ENCODE data around the gene CALCOCO1. TPM values are rescaled to one million over a fixed set of nuclear protein-coding genes. Genes with fewer than 3 reads are reported as not detected.

Gene CALCOCO1
- total RNA-seq, 2 donors from 2014 or later: 182 to 232 TPM

DNA sequence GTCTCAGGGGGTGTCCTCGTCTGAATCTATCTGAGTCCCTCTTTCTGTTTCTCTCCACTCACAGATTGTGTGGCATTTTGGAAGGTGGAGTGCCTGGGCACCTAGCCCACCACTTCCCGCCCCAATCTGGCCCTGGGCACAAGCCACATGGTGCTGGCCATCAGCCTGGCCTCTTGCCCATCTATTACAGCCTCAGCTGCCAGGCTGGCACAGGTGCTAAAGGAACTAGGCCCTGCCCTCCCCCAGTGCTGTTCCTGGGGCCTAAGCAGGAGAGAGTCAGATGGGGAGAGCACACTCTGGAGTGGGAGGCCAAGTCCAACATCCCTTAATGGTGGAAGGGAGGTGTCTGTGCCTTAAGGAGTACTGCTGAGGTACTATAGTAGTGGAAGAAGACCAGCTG lies 8.3 kb upstream of the CALCOCO1 start:
- TF ChIP-seq, protein P1, sequence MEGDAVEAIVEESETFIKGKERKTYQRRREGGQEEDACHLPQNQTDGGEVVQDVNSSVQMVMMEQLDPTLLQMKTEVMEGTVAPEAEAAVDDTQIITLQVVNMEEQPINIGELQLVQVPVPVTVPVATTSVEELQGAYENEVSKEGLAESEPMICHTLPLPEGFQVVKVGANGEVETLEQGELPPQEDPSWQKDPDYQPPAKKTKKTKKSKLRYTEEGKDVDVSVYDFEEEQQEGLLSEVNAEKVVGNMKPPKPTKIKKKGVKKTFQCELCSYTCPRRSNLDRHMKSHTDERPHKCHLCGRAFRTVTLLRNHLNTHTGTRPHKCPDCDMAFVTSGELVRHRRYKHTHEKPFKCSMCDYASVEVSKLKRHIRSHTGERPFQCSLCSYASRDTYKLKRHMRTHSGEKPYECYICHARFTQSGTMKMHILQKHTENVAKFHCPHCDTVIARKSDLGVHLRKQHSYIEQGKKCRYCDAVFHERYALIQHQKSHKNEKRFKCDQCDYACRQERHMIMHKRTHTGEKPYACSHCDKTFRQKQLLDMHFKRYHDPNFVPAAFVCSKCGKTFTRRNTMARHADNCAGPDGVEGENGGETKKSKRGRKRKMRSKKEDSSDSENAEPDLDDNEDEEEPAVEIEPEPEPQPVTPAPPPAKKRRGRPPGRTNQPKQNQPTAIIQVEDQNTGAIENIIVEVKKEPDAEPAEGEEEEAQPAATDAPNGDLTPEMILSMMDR (IDR thresholded peaks at IDR 0.05): no peak
- Histone ChIP-seq H3K27me3 (peaks cover 0 to 9% of the 10 kb centered on the region in 2 donors), H3K36me3 (no peaks in the 10 kb centered on the region), H3K4me3 (no peak overlapping the region), H3K27ac (no peak overlapping the region), H3K9me3 (no peaks in the 10 kb centered on the region), H3K4me1 (peaks cover 0 to 21% of the 10 kb centered on the region in 2 donors)
- no peak for DNase-seq (ENCODE audit: low spot score)

DNA sequence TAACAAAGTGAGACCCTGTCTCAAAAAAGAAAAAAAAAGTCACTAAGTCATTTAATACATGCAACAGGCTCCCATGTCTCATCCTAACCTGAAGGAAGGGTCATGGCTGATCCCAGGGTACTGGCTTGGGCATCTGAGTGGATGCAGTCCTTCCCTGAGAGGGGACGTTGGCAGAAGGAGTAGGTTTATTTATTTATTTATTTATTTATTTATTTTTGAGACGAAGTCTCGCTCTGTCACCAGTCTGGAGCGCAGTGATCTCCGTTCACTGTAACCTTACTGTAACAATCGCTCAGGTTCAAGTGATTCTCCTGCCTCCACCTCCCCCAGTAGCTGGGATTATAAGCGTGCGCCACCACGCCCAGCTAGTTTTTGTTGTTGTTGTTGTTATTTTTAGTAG lies 7.2 kb upstream of the CALCOCO1 start:
- TF ChIP-seq, protein P1 (IDR thresholded peaks at IDR 0.05): no peak
- H3K9me3 ChIP-seq: no peaks in the 10 kb centered on the region
- H3K4me1 ChIP-seq: peaks cover 0 to 13% of the 10 kb centered on the region in 2 donors
- no peak overlapping the region for H3K27ac ChIP-seq
- DNase-seq (ENCODE audit: low spot score): no peak
- peaks cover 0 to 8% of the 10 kb centered on the region in 2 donors for H3K27me3 ChIP-seq
- no peak overlapping the region for H3K4me3 ChIP-seq
- H3K36me3 ChIP-seq: no peaks in the 10 kb centered on the region

GRCh38 chr12:53733807-53734200 lies 6.6 kb upstream of the CALCOCO1 start:
- TF ChIP-seq, protein P1 (IDR thresholded peaks at IDR 0.05): no peak
- no peak for DNase-seq (ENCODE audit: low spot score)
- Histone ChIP-seq H3K4me1 (peaks cover 0 to 7% of the 10 kb centered on the region in 2 donors), H3K27ac (no peak overlapping the region), H3K9me3 (no peaks in the 10 kb centered on the region), H3K36me3 (no peaks in the 10 kb centered on the region), H3K4me3 (no peak overlapping the region), H3K27me3 (peaks cover 0 to 3% of the 10 kb centered on the region in 2 donors)

DNA sequence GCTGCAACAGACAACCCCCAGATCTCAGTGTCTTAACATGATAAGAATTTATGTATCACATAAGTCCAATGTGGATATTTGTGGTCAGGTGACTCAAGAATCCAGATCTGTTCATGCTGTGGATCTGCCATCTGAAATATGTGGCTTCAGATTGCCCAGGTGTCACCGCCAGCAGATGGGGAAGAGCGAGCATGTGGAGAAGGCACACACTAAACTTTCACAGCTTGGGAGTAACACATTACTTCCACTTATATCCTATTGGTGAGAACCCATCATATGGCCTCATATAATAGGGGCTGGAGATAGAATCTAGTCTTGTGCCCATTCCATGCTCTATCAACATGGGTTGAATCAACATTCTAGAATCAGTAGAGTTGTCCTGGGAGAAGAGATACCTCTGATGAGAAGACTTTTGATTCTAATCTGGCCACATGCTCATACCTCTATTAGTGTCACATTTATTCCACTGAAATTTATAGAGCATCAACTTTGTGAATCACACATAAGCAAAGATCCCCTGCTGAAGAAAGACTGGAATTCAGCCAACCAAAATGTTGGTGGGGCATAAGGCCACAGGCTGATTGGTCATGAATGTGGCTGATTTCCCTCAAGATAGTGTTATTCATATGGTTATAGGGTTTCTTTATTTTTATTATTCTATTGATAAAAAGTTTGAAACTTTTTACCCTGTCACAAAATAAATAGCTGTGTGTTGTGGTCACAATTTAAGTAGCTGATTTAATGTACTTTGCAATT lies 6.0 kb upstream of the CALCOCO1 start:
- no peak for DNase-seq (ENCODE audit: low spot score)
- no peak overlapping the region for H3K27ac ChIP-seq
- H3K9me3 ChIP-seq: no peaks in the 10 kb centered on the region
- H3K4me1 ChIP-seq: peaks cover 0 to 1% of the 10 kb centered on the region in 2 donors
- TF ChIP-seq, protein P1 (IDR thresholded peaks at IDR 0.05): no peak
- H3K36me3 ChIP-seq: no peaks in the 10 kb centered on the region
- no peaks in the 10 kb centered on the region for H3K27me3 ChIP-seq
- no peak overlapping the region for H3K4me3 ChIP-seq

- TF ChIP-seq, protein P1 (IDR thresholded peaks at IDR 0.05): no peak
- DNase-seq (ENCODE audit: low spot score): no peak
- Histone ChIP-seq H3K9me3 (no peaks in the 10 kb centered on the region), H3K27me3 (no peaks in the 10 kb centered on the region), H3K27ac (no peak overlapping the region), H3K36me3 (peaks cover 4% of the 10 kb centered on the region), H3K4me3 (no peak overlapping the region), H3K4me1 (peaks cover 0 to 23% of the 10 kb centered on the region in 2 donors)
Measured at GRCh38 chr12:53729644-53730043, 2.4 kb upstream of the CALCOCO1 start.

All from right atrium auricular region (tissue), 2 donors.